Smooth muscle cell (in vitro differentiated cells): ENCODE measurements around the gene HSF2BP. TPM values are rescaled to one million over a fixed set of nuclear protein-coding genes. Genes with fewer than 3 reads are reported as not detected.
A peak's percentile ranks its signal among the peaks of the same experiment; 100 is the strongest.

Source experiments
- DNase-seq: peaks from one replicate; lab custom pipeline; 2025; ENCODE audit not compliant: unreplicated experiment; lab: John Stamatoyannopoulos, UW
- H2AFZ ChIP-seq: fragments of 200-600 bp; sonication (generic); 2 replicates; pipeline ENCODE4 v1.6.0; 2016; ENCODE audit warnings: antibody characterized with exemption, low read depth, mild to moderate bottlenecking
- H3F3A ChIP-seq: fragments of 200-600 bp; sonication (generic); 2 replicates; pipeline ENCODE4 v1.6.0; 2017; ENCODE audit warnings: antibody characterized with exemption, low read depth
- H3K27ac ChIP-seq: fragments of 200-600 bp; sonication (generic); 2 replicates; pipeline ENCODE4 v1.5.1; 2016; ENCODE audit warnings: low read depth, mild to moderate bottlenecking
- H3K27me3 ChIP-seq: fragments of 200-600 bp; sonication (generic); 2 replicates; pipeline ENCODE4 v1.6.1; 2016; ENCODE audit warnings: low read depth, mild to moderate bottlenecking
- H3K36me3 ChIP-seq: fragments of 200-600 bp; sonication (generic); 2 replicates; pipeline ENCODE4 v1.5.1; 2016; ENCODE audit warnings: low read depth
- H3K4me1 ChIP-seq: fragments of 200-600 bp; sonication (generic); 2 replicates; pipeline ENCODE4 v1.5.1; 2016; ENCODE audit warnings: low read depth
- H3K4me2 ChIP-seq: fragments of 200-600 bp; sonication (generic); 2 replicates; pipeline ENCODE4 v1.6.0; 2016; ENCODE audit warnings: mild to moderate bottlenecking
- H3K4me3 ChIP-seq: fragments of 200-600 bp; sonication (generic); 2 replicates; pipeline ENCODE4 v1.5.1; 2016; ENCODE audit warnings: mild to moderate bottlenecking
- H3K79me2 ChIP-seq: fragments of 200-600 bp; sonication (generic); 2 replicates; pipeline ENCODE4 v1.6.0; 2016; ENCODE audit warnings: low read depth, mild to moderate bottlenecking
- H3K9ac ChIP-seq: fragments of 200-600 bp; sonication (generic); 2 replicates; pipeline ENCODE4 v1.6.0; 2016; ENCODE audit warnings: low read depth
- H3K9me3 ChIP-seq: fragments of 200-600 bp; sonication (generic); replicated peaks from 2 replicates; pipeline ENCODE4 v1.5.1; 2016; ENCODE audit warnings: low read depth
- H4K20me1 ChIP-seq: fragments of 200-600 bp; sonication (generic); 2 replicates; pipeline ENCODE4 v1.6.0; 2016; ENCODE audit warnings: low read depth
- WGBS: methylation state at CpG from one replicate; pipeline ENCODE4 v1.1.7; 2016; ENCODE audit warnings: low lambda C conversion rate; 5-methylcytosine and 5-hydroxymethylcytosine counted together
- polyA plus RNA-seq: library from polyadenylated mRNA; unstranded; fragments of >200 nt; fragmentation: Nextera tagmentation; extraction: Ambion mirVana; gene quantifications from 2 replicates; pipeline ENCODE4 v1.2.1, GENCODE V29; 2016
- total RNA-seq: library from RNA; depleted of rRNA; stranded (reverse); fragments of >200 nt; gene quantifications from 2 replicates; pipeline ENCODE4 v1.2.3, GENCODE V29; 2014
- TF ChIP-seq, protein P1 (sequence below): fragments of 200-600 bp; sonication (generic); IDR thresholded peaks from 2 replicates; pipeline ENCODE4 v1.5.1; 2017; ENCODE audit warnings: borderline replicate concordance, mild to moderate bottlenecking, antibody characterized with exemption; ENCODE audit not compliant: insufficient read depth, poor library complexity, severe bottlenecking

The HSF2BP gene
- total and polyA plus RNA-seq, 2 experiments from 2014 or later: 0.97 to 1.9 TPM

DNA sequence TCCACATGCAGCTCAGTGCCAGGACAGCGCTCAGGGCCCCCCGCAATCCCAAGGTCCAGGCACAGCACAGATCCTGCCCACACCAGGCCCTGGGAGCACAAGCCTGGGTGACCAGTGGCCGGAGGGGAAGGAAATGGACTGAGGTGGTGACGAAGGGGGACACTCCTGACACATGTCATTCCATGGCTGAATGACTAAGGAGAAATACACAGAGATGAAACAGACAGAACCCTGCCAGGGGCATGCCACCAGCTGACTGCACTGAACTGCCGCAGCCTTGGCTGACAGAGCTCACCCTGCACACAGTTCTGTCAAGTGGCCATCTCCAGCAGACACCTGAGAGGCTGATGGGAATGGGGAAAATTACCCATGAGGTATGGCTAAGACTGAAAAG, 56.1 kb downstream of the HSF2BP start:
- Histone ChIP-seq H3K36me3 (no peaks in the 10 kb centered on the region), H3K27me3 (no peaks in the 10 kb centered on the region), H3K27ac (peak overlapping the region; percentile 96), H3K9me3 (no peaks in the 10 kb centered on the region), H3K4me3 (no peak overlapping the region), H2AFZ (no peak overlapping the region), H3K4me2 (peak overlapping the region; percentile 28), H4K20me1 (no peaks in the 10 kb centered on the region), H3K79me2 (no peaks in the 10 kb centered on the region), H3K4me1 (peaks cover 24% of the 10 kb centered on the region), H3K9ac (peak overlapping the region; percentile 17), H3F3A (peaks cover 46% of the 10 kb centered on the region)
- no peak for DNase-seq
- TF ChIP-seq, protein P1, sequence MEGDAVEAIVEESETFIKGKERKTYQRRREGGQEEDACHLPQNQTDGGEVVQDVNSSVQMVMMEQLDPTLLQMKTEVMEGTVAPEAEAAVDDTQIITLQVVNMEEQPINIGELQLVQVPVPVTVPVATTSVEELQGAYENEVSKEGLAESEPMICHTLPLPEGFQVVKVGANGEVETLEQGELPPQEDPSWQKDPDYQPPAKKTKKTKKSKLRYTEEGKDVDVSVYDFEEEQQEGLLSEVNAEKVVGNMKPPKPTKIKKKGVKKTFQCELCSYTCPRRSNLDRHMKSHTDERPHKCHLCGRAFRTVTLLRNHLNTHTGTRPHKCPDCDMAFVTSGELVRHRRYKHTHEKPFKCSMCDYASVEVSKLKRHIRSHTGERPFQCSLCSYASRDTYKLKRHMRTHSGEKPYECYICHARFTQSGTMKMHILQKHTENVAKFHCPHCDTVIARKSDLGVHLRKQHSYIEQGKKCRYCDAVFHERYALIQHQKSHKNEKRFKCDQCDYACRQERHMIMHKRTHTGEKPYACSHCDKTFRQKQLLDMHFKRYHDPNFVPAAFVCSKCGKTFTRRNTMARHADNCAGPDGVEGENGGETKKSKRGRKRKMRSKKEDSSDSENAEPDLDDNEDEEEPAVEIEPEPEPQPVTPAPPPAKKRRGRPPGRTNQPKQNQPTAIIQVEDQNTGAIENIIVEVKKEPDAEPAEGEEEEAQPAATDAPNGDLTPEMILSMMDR: no peak
- WGBS: 93% methylated on average over 5 of the region's 5 CpGs

DNA sequence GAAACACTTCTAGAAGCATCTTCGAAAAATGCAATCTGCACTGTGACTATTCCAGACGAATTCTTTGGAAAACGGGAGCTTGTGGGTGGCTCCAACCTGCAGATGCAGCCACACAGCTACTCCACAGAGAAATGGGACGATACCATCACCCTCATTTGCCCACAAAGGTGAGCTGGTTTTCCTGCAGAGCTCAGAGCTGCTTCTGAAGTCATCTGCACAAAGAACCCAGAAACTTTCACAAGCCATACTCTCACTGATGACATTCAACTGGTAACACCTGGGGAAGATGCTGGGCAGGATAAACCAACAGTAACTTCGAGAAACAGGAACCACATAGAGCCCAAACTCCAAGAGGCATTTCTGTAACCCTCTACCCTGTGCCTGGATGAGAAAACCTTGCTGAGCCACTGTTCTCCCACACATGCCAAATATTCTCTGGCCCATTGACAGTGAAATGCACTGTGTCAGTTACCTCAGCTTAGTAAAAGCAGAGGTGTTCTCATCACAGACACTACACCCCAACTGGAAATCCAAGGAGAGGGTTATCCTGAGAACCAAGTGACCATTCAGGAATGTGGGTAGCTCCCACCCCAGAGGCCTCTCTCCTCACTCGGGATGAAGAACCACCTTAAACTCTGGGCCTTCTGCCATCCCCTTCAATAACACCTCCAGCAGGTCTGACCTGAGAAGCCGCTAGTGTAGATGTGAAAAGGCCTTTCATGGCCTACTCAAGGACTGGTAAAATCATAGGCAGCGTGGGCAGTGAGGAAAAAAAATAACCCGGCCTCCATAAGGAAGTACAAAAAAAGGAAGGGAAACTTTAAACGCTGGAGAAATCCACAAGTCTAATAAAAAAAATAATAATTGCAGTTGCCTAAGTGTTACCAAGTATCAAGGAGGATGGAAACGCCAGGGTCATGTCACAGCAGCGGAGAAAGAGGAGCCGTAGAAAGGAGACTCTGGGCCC, 56.7 kb downstream of the HSF2BP start:
- TF ChIP-seq, protein P1: no peak
- DNase-seq: no peak
- WGBS: 86% methylated on average over 13 of the region's 13 CpGs
- Histone ChIP-seq H3K9me3 (no peaks in the 10 kb centered on the region), H3K36me3 (no peaks in the 10 kb centered on the region), H2AFZ (peak overlapping the region; percentile 29), H3K27ac (peak overlapping the region; percentile 96), H3K4me2 (peak overlapping the region; percentile 30), H3K79me2 (no peaks in the 10 kb centered on the region), H3K4me3 (no peak overlapping the region), H3K27me3 (no peaks in the 10 kb centered on the region), H3K4me1 (peaks cover 24% of the 10 kb centered on the region), H3K9ac (peak overlapping the region; percentile 61), H4K20me1 (no peaks in the 10 kb centered on the region), H3F3A (peaks cover 53% of the 10 kb centered on the region)

DNA sequence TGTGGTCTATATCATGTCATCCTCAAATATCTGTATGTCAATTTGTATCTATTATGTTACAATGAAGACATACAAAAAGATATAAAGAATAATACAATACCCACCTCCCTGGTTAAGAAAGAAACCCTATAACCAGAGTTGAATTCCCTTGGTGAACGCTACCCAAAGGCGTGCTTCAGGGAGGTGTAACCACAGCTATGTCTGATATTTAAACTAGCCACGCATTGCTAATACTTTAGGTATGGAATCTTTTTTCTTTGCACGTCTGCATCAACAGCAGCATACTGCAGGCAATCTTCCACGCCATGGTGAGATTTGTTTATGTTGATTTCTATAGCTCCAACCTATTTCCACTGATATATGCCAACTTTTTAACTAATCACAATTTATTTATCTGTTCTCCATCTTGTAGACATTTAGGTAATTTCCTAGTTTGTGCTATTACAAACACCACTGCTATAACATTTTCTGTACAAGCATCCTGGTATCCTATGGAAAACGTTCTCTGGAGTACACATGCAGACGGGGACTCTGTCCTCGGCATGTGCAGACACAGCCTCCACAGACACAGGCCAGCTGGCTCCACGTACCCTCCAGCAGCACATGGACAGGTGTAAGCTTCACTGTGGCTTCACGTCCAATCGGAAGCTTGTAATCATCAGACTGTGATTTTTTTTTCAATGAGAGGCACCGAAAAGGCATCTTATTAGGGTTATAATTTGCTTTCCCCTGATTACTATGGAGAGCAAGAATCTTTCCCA, 58.5 kb downstream of the HSF2BP start:
- H3K4me1 ChIP-seq: peaks cover 24% of the 10 kb centered on the region

More for the DNA sequence above, 58.5 kb downstream of the HSF2BP start:
- no peaks in the 10 kb centered on the region for H3K79me2 ChIP-seq
- peak overlapping the region; percentile 86 for H3K9ac ChIP-seq
- peak overlapping the region; percentile 44 for H3K4me2 ChIP-seq
- H3K9me3 ChIP-seq: no peaks in the 10 kb centered on the region
- no peak overlapping the region for H2AFZ ChIP-seq
- no peak overlapping the region for H3K4me3 ChIP-seq
- TF ChIP-seq, protein P1: no peak
- DNase-seq: no peak
- H3F3A ChIP-seq: peaks cover 64% of the 10 kb centered on the region
- peak overlapping the region; percentile 96 for H3K27ac ChIP-seq
- H3K27me3 ChIP-seq: no peaks in the 10 kb centered on the region
- no peaks in the 10 kb centered on the region for H3K36me3 ChIP-seq
- no peaks in the 10 kb centered on the region for H4K20me1 ChIP-seq
- 18% methylated on average over 12 of the region's 12 CpGs for WGBS
